T-helper 9 cell (primary cell): ENCODE data around the gene TMEM17.
"Not testable (repeated sequence)": the region's sequence is repeated elsewhere in the genome, so short reads cannot be mapped to it uniquely, and the experiment has no call there.

ENCODE experiments used
- DNase-seq: peaks from one replicate; pipeline ENCODE4 v3.0.0-alpha.2; 2020
- total RNA-seq, 2 donors: gene quantifications; one replicate each; lab custom pipeline; 2026; lab: John Stamatoyannopoulos, UW

The TMEM17 gene, protein sequence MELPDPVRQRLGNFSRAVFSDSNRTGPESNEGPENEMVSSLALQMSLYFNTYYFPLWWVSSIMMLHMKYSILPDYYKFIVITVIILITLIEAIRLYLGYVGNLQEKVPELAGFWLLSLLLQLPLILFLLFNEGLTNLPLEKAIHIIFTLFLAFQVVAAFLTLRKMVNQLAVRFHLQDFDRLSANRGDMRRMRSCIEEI
- 0 reads per million in 2 donors for total RNA-seq

- DNase-seq = no peak
Observed at GRCh38 chr2:62505750-62506420, at the start of gene TMEM17. TMEM17 (minus strand) TSS chr2:62506195; CDS start chr2:62506129, 66 bp downstream.

DNA sequence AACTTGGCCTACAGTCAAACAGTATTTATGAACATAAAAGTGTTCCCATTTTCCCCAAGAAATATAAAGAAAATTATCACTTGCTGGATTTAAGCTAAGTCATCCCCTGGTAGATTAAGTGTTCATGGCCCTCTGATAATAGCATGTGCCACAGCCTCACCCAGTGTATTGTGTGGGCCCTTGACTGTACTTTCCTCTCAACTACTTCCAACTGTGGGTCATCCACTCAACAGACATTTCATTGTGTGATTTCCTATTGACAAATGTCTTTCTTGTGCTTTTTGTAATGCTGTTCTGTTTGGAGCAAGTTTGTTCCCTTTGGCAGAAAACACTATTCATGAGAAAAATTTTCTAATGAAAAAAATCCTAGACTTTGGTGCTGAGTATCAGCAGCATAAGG, 48.4 kb upstream of the TMEM17 start:
- DNase-seq = no peak

DNA sequence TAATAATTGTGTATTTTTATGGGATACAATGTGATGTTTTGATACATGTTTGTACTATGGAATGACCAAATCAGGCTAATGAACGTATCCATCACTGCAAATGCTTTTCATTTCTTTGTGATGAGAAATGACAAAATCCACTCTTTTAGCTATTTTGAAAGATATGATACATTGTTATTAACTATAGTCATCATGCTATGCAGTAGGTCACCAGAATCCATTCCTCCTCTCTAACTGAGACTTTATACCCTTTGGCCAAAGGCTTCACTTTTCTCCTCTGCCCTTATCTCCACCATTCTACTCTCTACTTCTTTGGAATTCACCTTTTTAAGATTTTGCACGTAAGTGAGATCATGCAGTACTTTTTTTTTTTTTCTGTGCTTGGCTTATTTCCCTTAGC, 44.5 kb upstream of the TMEM17 start:
- no peak for DNase-seq

GRCh38 chr2:62547854-62548253, 41.9 kb upstream of the TMEM17 start:
- DNase-seq = no peak

DNA sequence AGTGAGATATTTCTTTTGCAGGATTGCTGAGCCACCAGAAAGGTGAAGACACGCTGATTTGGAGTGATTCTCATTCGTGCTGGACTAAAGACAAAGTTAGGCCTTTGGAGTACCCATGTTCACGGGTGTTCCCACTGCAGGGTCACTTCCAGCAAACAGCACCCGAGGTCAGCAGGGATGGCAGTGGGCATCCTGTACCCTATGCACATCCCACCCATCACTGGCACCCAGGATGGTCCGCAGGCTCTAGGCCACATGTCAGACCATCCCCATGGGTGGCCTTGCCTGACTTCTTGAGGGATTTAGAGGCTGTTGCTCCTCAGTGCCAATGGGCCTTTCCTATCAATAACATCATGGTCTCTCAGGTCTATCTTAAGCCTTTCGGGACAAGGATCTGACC, 39.3 kb upstream of the TMEM17 start:
- DNase-seq = no peak

DNA sequence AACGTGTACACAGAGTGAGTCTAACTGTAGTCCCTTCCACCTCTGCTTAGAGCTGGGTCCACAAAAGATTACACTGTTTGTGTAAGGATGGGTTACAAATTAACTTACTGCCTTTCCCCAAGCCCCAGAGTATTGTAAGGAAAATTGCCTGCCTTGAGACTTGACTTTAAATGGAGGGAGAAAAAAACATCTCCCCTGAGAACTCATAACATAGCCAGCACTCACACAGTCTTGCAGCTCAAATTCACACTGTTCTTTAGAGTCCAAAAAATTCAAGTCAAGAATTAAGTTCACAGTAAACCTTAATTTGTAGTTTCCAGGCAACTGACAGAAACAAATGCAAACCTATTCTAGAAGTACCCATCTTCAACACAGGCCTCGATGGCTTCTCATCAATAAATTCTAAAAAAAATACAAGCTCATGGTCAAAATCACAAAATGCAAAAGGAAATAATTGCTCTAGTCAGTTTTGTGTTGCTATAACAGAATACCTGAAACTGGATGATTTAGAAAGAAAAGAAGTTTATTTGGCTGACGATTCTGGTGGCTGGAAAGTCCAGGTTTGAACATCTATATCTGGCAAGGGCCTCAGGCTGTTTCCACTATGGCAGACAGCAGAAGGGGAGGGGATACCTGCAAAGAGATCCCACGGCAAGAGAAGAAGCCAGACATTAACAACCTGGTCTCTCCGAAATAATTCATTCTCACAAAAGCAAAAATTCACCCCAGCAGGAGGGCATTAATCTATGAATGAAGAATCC, 34.6 kb upstream of the TMEM17 start:
- DNase-seq = no peak

GRCh38 chr2:62539606-62540407, 33.8 kb upstream of the TMEM17 start:
- DNase-seq = no peak

DNA sequence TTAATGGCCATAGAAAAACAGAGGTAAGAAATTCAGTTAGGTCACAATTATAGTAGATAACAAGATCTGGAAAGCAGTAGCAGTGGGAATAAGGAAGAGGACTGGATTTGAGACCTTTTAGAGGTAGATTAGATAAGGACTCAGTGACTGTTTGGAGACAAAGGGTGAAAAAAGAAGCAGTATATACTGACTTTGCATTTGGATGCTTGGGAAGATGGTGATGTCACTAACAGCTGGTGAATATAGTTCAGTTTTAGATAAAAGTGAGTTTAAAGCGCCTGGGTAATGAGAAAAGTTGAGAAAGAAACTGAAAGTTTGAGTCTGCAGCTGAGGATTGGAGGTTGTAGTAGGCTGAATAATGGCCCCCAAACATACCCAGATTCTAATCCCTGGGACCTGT, 32.8 kb upstream of the TMEM17 start:
- no peak for DNase-seq

DNA sequence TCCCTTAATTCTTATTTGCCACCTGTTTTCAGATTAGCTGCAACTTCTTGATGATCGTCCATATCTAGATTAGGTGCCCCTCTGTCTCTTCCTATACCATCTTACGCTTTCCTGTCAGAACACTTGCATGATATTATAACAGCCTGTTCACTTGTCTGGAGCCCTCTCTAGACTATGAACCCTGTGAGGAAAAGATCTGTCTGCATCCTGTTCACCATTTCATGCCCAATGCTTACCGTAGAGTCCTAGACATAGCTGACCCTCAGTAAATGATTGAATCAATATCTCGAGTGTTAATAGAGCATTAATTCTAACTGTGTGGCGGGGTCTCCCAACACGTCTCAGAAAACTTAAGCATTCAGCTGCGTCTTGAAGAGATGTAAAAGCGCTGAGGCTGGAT, 31.8 kb upstream of the TMEM17 start:
- DNase-seq = no peak

DNA sequence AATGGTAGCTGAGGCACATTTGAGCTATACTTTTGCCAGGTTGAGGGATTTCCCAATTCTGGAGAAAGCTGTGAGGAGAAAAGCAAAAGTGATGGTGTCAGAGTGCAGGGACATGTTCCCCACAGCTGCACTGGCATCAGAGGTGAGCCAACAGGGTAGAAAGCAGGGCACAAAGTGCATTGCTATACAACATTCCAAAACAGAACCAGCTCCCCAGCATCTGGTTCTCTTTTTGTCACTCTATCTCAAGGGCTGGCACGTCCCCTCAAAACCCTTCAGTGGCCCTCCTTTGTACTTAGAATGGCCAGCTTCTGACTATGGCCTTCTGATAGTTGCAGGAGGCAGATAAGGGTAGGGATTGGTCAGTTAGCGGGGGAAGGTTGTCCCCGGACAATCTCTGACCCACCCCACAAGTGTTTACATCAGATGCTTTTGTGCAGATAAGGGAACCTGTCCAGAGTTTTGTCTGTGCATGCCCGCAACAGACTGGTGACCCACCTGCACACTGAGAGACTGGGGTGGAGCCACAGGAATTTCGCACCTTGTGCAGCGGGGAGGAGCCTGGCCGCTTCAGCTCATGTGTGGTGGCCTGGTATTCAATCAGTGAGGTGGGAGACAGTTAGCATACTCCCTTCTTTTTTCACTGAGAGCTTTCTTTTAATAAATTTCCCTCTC, 31.0 kb upstream of the TMEM17 start:
- no peak for DNase-seq

DNA sequence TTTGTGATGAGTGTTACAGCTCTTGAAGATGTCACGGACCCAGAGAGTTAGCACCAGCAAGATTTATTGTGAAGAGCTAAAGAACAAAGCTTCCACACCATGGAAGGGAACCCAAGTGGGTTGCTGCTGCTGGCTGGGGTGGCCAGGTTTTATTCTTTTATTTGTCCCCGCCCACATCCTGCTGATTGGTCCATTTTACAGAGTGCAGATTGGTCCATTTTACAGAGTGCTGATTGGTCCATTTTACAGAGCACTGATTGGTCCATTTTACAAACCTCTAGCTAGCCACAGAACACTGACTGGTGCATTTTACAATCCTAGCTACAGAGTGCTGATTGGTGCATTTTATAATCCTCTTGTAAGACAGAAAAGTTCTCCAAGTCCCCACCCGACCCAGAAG, 29.5 kb upstream of the TMEM17 start:
- DNase-seq = not testable (repeated sequence)

GRCh38 chr2:62531594-62531993, 25.6 kb upstream of the TMEM17 start:
- no peak for DNase-seq

DNA sequence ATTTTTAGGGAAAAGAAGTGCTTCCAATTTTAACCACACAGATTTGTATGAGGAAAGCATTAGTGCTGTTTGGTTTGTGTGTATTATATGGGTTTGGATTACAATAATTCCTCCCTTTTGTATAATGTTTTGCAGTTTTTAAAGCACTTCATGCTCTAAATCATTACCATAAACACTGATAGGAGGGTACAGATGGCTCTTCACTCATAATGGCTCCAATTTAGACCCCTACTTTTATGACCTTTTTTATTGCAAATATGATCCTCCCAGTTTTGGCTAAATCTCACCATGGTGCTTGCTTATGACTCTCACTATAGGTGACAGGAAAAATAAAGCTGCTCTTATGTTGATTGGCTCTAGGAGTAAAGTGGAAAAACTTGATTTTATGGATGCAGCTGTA, 23.8 kb upstream of the TMEM17 start:
- no peak for DNase-seq

DNA sequence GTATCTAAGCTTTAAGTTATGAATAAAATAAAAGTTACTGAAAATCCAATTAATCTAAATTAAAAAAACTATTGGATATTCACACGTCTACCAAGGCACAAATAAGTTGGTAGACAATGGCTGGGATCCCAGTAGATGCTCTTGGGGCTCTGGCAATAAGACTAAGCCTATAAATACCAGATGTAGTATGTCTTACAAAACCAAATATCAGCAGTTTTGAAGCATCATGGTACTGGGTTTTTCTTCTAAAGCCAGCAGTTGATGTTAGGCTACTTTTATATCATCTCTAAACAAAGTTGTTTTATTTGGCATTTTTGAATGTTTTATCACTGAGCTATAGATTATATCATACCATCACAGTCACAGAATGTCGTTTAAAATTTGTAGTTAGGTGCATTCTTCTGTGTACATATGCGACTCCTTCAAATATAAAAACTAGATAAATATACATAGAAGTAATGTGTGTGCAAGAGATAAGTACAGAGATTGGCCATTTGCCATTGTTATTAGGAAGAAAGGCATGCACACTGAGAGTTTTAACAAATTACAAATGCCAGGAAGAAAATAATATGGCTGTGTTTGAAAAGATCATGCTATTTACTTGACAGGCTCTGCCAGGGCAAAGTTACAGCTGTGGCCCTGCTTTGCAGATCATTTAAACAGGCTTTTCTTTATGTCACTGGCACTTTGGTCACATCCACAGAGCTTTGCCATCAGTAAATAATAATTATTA, 21.6 kb upstream of the TMEM17 start:
- no peak for DNase-seq

DNA sequence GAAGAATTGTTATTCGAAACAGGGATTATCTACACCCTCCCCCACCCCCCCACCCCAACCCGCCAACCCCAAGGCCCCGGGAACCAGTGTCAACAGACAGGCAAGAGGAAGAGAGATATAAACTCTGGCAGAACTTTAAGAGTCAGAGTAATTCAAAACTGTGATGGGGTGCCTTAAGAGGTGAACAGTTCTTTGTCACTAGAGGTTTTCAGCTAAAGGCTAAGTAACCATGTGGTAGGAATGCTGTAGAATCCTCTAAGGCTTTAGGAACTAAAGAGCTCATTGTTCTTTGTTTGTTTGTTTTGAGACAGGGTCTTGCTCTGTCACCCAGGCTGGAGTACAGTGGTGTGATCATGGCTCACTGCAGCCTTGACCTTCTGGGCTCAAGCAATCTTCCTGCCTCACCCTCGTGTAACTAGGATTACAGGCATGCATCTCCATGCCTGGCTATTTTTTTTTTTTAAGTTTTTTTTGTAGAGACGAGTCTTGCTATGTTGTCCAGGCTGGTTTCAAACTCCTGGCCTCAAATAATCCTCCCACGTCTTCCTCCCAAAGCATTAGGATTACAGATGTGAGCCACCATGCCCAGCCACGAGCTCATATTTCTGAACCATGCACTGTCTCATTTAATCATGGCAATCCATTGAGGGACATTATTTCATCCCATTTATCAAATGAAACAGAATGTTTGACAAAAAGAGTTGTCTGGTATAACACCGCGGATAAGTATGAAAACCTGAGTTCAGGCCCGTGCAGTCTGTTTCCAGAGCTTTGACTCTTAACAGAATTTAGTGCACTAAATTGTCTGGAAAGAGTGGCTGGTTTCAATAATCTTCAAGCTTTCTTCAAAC, 20.8 kb upstream of the TMEM17 start:
- no peak for DNase-seq

GRCh38 chr2:62525549-62526269, 19.7 kb upstream of the TMEM17 start:
- DNase-seq = no peak

GRCh38 chr2:62524293-62524941, 18.4 kb upstream of the TMEM17 start:
- DNase-seq = no peak

- not testable (repeated sequence) for DNase-seq
Observed at GRCh38 chr2:62521061-62521460, 15.1 kb upstream of the TMEM17 start.

- no peak for DNase-seq
Observed at GRCh38 chr2:62512384-62512783, 6.4 kb upstream of the TMEM17 start.

DNA sequence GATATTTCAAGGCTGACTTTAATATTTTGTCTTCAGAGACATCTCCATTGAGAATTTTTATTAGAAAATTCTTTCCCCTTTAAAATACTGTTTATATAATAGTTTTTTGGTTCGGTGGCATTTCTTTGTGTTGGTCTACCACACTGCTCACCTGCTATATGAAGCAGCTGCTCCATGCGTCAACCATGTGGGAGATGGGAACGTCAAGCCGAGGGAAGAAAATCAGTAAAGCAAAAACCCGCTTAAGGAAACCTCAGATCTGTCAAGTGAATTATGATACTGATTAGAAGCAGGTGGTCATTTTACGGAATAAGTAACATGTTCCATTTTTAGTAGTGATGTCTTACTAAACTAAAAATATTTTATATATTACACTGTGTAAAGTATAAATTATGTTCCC, 5.6 kb upstream of the TMEM17 start:
- no peak for DNase-seq
